Measurements from ENCODE around the gene CALN1.

Gene CALN1

DNA sequence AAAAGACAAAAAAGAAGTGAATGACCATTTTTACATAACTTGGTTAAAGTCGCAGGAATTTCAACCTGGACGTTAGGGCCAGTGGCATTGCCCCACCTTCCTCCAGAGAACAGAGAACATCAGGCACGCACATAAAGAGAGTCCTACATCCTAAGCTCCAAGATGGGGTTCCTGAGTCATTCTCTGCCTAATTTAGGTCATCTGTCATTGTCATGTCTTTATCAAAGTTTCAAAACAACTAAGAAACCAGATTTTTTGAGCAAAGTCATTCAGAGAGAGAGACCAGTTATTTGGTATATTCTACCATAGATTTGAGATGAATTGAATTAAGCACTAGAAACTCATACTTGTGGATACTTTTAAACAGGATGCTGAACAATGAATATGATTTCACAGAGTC lies 241.7 kb downstream of the CALN1 start:
- no peak for DNase-seq

GRCh38 chr7:72163271-72163670 lies 248.9 kb downstream of the CALN1 start:
- no peak for DNase-seq

- DNase-seq = no peak
These were observed 250.6 kb downstream of the CALN1 start for GRCh38 chr7:72161534-72161933.

DNA sequence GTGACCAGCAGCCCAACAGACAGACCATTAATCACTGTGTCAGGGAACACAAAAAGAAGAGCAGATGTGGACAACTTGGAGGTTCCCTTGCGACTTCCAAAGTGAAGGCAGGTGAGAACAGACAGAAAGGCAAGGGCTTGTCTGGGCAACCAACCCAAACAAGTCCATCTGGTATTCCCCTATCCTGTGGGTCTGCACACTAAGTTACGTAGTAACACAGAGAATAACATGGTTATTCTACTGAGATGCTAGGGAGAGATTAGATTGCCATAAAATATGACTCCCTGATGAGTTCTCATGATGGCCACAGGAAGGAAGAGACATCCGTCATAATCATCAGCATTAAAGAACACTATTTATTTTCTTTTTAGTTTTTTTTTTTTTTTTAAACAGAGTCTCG lies 252.2 kb downstream of the CALN1 start:
- DNase-seq = no peak

GRCh38 chr7:72156671-72157070 lies 255.5 kb downstream of the CALN1 start:
- DNase-seq = no peak

DNA sequence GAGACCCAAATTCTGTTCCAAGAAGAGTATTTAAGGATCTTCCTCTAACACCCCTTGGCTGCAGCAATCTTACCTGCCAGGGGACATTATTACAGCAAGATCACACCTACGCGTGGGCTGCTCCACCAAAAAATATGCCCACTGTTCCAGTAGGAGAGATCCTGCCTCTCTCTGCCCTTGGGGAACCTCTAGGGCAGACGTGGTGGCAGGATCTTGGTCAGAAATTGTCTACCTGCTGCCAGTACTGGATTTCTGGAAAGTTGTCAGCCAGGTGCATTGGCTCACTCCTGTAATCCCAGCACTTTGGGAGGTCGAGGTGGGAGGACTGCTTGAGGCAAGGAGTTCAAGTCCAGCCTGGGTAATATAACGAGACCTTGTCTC lies 259.0 kb downstream of the CALN1 start:
- no peak for DNase-seq

GRCh38 chr7:72152161-72153131 lies 259.7 kb downstream of the CALN1 start:
- DNase-seq = no peak

GRCh38 chr7:72140566-72140965 lies 271.6 kb downstream of the CALN1 start:
- no peak for DNase-seq

DNA sequence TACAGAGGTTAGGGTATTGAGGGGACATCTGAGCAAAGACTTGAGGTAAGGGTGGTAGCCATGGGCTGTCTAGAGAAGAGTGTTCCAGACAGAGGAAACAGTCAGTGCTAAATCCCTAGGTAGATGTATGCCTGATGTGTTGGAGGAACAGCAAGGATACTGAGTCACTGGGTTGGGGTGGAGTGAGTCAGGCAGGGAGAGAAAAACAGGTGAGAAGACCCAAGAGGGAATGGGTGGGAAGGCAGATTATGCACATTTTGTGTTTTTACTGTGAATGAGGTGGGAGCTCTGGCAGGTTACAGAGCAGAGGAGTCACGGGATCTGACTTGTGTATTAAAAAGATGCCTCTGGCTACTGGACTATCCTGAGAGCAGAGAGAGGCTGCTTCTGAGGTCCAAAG lies 285.0 kb downstream of the CALN1 start:
- no peak for DNase-seq

GRCh38 chr7:72123913-72124312 lies 288.2 kb downstream of the CALN1 start:
- DNase-seq = no peak

- no peak for DNase-seq
These were observed 293.8 kb downstream of the CALN1 start for GRCh38 chr7:72118366-72118765.

DNA sequence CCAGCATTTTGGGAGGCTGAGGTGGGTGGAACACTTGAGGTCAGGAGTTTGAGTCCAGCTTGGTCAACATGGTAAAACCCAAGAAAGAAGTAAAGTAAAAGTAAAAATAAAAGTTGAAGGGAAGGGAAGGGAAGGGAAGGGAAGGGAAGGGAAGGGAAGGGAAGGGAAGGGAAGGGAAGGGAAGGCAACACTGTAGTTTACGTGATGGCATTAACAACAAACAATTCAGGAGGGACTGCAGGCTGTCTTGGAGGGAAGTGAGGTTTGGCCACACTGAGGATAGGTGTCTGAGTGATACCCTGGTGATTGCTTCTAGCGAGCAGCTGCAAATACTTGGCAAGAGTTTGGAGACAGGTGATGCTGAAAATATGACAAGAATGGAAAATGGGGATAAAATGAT lies 298.0 kb downstream of the CALN1 start:
- no peak for DNase-seq

GRCh38 chr7:72112992-72113391 lies 299.1 kb downstream of the CALN1 start:
- no peak for DNase-seq

DNA sequence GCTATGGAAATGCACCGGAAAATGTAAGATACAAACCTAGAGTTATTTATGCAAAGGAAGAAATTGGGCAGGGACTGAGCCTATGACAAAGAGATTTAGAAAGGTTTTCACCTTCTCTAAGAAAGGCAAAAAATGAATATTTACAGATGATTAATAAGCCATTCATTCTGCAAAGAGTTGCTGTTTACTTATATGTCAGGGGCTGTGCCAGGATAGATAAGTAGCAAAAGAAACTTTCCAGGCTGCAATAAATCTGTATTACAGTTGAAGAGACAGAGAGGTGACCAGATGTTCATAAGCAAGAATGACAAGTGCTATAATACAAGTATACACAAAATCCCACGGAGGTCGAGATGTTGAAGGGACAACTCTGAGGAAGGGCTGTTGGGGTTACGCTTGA lies 299.6 kb downstream of the CALN1 start:
- no peak for DNase-seq

DNA sequence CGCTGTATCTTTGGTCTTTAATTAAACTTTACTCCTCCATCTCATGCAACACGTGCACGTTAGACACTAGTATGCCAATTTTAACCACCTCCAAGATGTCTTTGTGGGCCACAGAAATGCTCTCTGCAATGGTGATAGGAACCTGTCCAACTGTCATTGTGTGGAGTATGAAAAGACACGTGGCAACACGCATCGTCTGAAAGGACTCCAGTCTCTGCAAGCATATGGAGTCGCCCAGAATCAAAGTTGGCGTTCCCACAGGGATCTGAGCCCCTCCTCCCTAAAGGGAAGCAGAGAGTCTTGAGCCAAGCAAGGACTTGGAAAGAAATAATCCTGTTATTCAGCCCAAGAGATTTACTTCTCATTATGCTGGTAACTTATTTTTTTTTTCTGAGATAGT lies 301.1 kb downstream of the CALN1 start:
- DNase-seq = no peak

GRCh38 chr7:72109566-72109965 lies 302.6 kb downstream of the CALN1 start:
- no peak for DNase-seq

DNA sequence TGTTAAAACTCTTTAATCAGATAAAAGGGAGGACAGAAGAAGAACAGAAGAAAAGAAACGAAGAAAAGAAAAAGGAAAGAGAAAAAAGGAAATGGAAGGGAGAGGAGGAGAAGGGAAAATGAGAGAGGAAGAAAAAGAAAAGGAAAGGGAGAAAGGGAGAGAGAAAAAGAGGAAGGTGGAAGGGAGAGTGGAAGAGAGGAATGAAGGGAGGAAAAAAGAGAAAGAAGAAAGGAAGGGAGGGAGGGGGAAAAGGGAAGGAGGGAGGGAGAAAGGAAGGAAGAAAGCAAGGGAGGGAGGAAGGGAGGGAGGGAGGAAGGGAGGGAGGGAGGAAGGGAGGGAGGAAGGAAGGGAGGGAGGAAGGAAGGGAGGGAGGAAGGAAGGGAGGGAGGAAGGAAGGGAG lies 305.7 kb downstream of the CALN1 start:
- DNase-seq = no peak

DNA sequence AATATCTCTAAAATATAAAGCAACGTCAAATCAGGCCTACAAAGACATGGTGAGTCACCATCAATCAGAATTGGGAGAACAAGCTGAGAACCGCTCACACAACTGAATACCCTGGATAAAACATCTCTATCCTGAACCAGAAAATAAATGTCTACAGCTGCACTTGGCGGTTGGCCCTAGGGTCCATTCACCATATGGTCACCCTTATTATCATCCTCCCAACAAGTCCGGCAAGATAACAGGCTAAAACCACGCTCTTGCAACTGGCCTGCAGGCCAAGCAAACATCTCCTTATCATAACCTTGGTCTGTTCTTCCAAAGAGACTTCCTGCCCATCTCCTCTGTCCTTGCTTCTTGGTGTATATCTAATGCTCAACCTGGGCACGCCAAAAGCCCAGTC lies 310.7 kb downstream of the CALN1 start:
- DNase-seq = no peak

DNA sequence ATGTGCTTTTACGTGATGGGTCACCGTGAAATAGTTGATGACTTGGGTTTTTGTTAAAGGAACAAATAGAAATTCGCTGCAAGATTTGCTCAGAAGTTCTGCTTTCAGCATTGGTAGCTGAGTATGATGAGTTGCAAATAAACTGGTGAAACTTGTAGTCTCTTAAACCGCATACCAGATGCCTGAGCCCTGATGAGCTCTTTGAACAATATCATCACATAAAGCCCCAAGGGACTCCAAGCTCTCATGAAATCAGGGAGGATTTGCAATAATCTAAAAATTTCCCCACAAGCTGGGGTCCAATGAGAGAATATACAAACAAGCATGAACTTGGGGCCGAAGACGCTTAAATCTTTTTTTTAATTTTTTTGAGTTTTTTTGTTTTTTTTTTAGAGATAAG lies 312.4 kb downstream of the CALN1 start:
- DNase-seq = no peak

- no peak for DNase-seq
These were observed 313.1 kb downstream of the CALN1 start for GRCh38 chr7:72098807-72099580.

DNA sequence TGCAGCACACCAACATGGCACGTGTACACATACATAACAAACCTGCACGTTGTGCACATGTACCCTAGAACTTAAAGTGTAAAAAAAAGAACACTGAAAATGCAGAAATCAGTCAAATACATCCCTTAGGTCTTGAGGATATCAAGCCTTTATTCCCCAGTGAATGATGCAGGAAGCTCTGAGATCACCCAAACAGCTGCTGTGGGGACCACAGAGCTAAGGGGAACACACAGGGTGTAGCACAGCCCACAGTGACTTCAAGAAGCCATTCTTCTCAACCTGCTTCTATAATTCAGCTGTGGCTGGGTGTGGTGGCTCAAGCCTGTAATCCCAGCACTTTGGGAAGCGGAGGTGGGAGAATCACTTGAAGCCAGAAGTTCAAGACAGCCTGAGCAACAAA lies 314.9 kb downstream of the CALN1 start:
- DNase-seq = no peak

GRCh38 chr7:72092769-72093168 lies 319.4 kb downstream of the CALN1 start:
- DNase-seq = no peak

- no peak for DNase-seq
These were observed 324.2 kb downstream of the CALN1 start for GRCh38 chr7:72087926-72088325.

GRCh38 chr7:72080865-72081510 lies 331.1 kb downstream of the CALN1 start:
- DNase-seq = no peak
